ENCODE data around the gene DDX50.
"Not testable (repeated sequence)": the region's sequence is repeated elsewhere in the genome, so short reads cannot be mapped to it uniquely, and the experiment has no call there.

The DDX50 gene

GRCh38 chr10:68900427-68901104 is 549 bp upstream of the DDX50 start:
- DNase-seq (ENCODE audit: low read depth, low spot score): no peak
- peak overlapping the region; percentile 82 for H3K27ac ChIP-seq

- DNase-seq (ENCODE audit: low read depth, low spot score): no peak
- no peak overlapping the region for H3K27ac ChIP-seq
Observed at GRCh38 chr10:68902382-68902781, 1.3 kb downstream of the DDX50 start.

- DNase-seq (ENCODE audit: low read depth, low spot score): no peak
- H3K27ac ChIP-seq: no peak overlapping the region
Observed at GRCh38 chr10:68924593-68924992, 23.5 kb downstream of the DDX50 start.

- H3K27ac ChIP-seq: no peak overlapping the region
- no peak for DNase-seq (ENCODE audit: low read depth, low spot score)
Observed at GRCh38 chr10:68925489-68925888, 24.4 kb downstream of the DDX50 start.

GRCh38 chr10:68929157-68929556 is 28.0 kb downstream of the DDX50 start:
- DNase-seq (ENCODE audit: low read depth, low spot score): not testable (repeated sequence)

GRCh38 chr10:68929888-68930287 is 28.8 kb downstream of the DDX50 start:
- not testable (repeated sequence) for DNase-seq (ENCODE audit: low read depth, low spot score); H3K27ac ChIP-seq

More at GRCh38 chr10:68929157-68929556, 28.0 kb downstream of the DDX50 start:
- not testable (repeated sequence) for H3K27ac ChIP-seq

- not testable (repeated sequence) for H3K27ac ChIP-seq; DNase-seq (ENCODE audit: low read depth, low spot score)
Observed at GRCh38 chr10:68932860-68933259, 31.7 kb downstream of the DDX50 start.

- no peak for DNase-seq (ENCODE audit: low read depth, low spot score)
- no peak overlapping the region for H3K27ac ChIP-seq
Observed at GRCh38 chr10:68934994-68935393, 33.9 kb downstream of the DDX50 start.

GRCh38 chr10:68938117-68938516 is 37.0 kb downstream of the DDX50 start:
- no peak for DNase-seq (ENCODE audit: low read depth, low spot score)
- H3K27ac ChIP-seq: no peak overlapping the region

- no peak overlapping the region for H3K27ac ChIP-seq
- DNase-seq (ENCODE audit: low read depth, low spot score): no peak
Observed at GRCh38 chr10:68938884-68939283, 37.8 kb downstream of the DDX50 start.

- not testable (repeated sequence) for DNase-seq (ENCODE audit: low read depth, low spot score); H3K27ac ChIP-seq
Observed at GRCh38 chr10:68940917-68941316, 39.8 kb downstream of the DDX50 start.

GRCh38 chr10:68950598-68950997 is 49.5 kb downstream of the DDX50 start:
- DNase-seq (ENCODE audit: low read depth, low spot score): no peak
- H3K27ac ChIP-seq: no peak overlapping the region

- peak overlapping the region; percentile 91 for H3K27ac ChIP-seq
- no peak for DNase-seq (ENCODE audit: low read depth, low spot score)
Observed at GRCh38 chr10:68954904-68955303, 53.8 kb downstream of the DDX50 start.

GRCh38 chr10:68955355-68955831 is 54.3 kb downstream of the DDX50 start:
- peak overlapping the region; percentile 91 for H3K27ac ChIP-seq
- no peak for DNase-seq (ENCODE audit: low read depth, low spot score)

GRCh38 chr10:68955832-68956532 is 54.9 kb downstream of the DDX50 start, which contains the start of gene DDX21:
Gene DDX21, plus strand, starts transcription at chr10:68956170. Its CDS starts 56 bp downstream, at chr10:68956226.
- H3K27ac ChIP-seq: peak within 1 kb of the TSS; percentile 91
- peak; percentile 79 for DNase-seq (ENCODE audit: low read depth, low spot score)

- no peak for DNase-seq (ENCODE audit: low read depth, low spot score)
- H3K27ac ChIP-seq: peak overlapping the region; percentile 91
Observed at GRCh38 chr10:68957284-68957615, 56.1 kb downstream of the DDX50 start.

- peak overlapping the region; percentile 91 for H3K27ac ChIP-seq
- no peak for DNase-seq (ENCODE audit: low read depth, low spot score)
Observed at GRCh38 chr10:68957654-68958053, 56.5 kb downstream of the DDX50 start.

GRCh38 chr10:68959695-68960527 is 58.8 kb downstream of the DDX50 start:
- no peak overlapping the region for H3K27ac ChIP-seq
- no peak for DNase-seq (ENCODE audit: low read depth, low spot score)

GRCh38 chr10:68963151-68963550 is 62.0 kb downstream of the DDX50 start:
- no peak overlapping the region for H3K27ac ChIP-seq
- DNase-seq (ENCODE audit: low read depth, low spot score): no peak

- DNase-seq (ENCODE audit: low read depth, low spot score): no peak
- H3K27ac ChIP-seq: no peak overlapping the region
Observed at GRCh38 chr10:68973975-68974374, 72.9 kb downstream of the DDX50 start.
